ENCODE results near the gene AOC1.

AOC1 gene

DNA sequence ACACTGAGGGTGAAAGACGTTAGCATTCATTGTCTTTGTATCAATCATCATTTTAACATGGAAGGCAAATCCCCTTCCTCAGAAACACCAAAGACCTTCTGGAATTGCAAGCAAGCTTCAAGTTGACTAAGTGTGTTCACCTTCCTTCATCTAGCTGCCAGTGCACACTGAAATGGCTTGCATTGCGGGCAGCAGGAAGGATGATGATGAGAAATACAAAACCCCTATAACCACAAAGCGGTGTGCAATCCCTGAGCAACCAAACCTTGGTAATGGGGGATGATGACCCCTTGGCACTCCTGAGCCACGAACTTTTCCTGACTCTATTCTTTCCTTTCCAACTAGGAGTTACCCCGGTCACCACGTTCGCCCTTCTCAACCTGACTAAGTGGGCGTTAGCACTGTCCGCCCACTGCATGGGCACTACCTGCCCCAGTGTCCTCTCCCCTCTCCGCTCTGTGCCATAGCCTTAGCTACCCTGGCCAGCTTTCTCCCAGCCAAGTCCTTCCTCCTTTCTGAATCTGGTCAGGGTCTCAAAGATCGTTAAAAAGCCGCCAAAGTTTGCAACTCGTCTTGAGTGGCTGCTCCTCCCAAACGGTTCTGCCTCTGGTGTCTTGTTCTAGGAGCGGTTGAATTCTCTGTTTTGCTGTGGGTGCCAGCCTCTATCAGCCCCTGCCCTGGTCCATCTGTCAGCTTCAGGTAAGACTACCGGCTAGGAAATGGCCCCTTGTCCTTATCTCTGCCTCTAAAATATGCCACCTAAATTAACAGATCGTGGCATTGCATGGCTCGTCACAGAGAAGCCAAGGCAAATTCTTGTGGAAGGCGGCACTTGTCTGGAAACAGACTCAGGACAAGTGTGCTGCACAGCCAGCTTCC is 586 bp upstream of the AOC1 start:
- H3K4me3 ChIP-seq (ENCODE audit: low read depth, low read length), result no peak overlapping the region
- CTCF ChIA-PET, result interaction anchor here (0.5 to 0.7 kb wide), 3 partner anchors 21 to 166 kb away, joined by 3 to 5 read pairs (median 4); no protein-coding TSS in a partner anchor
- POLR2A ChIA-PET, result no interaction called here
- H3K36me3 ChIP-seq (ENCODE audit: control insufficient read depth in 2 of 2, insufficient read depth in 1 of 2, low read length in 2 of 2), result no peaks in the 10 kb centered on the region
- no peak overlapping the region for H3K27ac ChIP-seq (ENCODE audit: extremely low read depth, low read depth, low read length)
- TF ChIP-seq ZNF558 (tag by site-specific recombination; IDR thresholded peaks at IDR 0.05) (no peak), ZNF140 (tag by site-specific recombination; IDR thresholded peaks at IDR 0.05) (no peak), ZNF621 (tag by site-specific recombination; IDR thresholded peaks at IDR 0.05) (no peak), ZNF571 (tag by site-specific recombination; IDR thresholded peaks at IDR 0.05) (no peak), ZEB2 (tag by site-specific recombination; IDR thresholded peaks at IDR 0.05) (no peak), ZNF292 (tag by site-specific recombination; IDR thresholded peaks at IDR 0.05; ENCODE audit: borderline replicate concordance, low read depth) (no peak), ZNF48 (tag by site-specific recombination; IDR thresholded peaks at IDR 0.05) (no peak), ZNF473 (tag by site-specific recombination; IDR thresholded peaks at IDR 0.05) (no peak), ZNF157 (tag by site-specific recombination; IDR thresholded peaks at IDR 0.05) (no peak)
- TF ChIP-seq, protein P1, sequence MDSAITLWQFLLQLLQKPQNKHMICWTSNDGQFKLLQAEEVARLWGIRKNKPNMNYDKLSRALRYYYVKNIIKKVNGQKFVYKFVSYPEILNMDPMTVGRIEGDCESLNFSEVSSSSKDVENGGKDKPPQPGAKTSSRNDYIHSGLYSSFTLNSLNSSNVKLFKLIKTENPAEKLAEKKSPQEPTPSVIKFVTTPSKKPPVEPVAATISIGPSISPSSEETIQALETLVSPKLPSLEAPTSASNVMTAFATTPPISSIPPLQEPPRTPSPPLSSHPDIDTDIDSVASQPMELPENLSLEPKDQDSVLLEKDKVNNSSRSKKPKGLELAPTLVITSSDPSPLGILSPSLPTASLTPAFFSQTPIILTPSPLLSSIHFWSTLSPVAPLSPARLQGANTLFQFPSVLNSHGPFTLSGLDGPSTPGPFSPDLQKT (IDR thresholded peaks at IDR 0.05; ENCODE audit: borderline replicate concordance, low read depth, low read length), result no peak
- TF ChIP-seq, protein P2, sequence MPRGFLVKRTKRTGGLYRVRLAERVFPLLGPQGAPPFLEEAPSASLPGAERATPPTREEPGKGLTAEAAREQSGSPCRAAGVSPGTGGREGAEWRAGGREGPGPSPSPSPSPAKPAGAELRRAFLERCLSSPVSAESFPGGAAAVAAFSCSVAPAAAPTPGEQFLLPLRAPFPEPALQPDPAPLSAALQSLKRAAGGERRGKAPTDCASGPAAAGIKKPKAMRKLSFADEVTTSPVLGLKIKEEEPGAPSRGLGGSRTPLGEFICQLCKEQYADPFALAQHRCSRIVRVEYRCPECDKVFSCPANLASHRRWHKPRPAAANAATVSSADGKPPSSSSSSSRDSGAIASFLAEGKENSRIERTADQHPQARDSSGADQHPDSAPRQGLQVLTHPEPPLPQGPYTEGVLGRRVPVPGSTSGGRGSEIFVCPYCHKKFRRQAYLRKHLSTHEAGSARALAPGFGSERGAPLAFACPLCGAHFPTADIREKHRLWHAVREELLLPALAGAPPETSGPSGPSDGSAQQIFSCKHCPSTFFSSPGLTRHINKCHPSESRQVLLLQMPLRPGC (tag by site-specific recombination; IDR thresholded peaks at IDR 0.05), result no peak
- TF ChIP-seq, protein P3, sequence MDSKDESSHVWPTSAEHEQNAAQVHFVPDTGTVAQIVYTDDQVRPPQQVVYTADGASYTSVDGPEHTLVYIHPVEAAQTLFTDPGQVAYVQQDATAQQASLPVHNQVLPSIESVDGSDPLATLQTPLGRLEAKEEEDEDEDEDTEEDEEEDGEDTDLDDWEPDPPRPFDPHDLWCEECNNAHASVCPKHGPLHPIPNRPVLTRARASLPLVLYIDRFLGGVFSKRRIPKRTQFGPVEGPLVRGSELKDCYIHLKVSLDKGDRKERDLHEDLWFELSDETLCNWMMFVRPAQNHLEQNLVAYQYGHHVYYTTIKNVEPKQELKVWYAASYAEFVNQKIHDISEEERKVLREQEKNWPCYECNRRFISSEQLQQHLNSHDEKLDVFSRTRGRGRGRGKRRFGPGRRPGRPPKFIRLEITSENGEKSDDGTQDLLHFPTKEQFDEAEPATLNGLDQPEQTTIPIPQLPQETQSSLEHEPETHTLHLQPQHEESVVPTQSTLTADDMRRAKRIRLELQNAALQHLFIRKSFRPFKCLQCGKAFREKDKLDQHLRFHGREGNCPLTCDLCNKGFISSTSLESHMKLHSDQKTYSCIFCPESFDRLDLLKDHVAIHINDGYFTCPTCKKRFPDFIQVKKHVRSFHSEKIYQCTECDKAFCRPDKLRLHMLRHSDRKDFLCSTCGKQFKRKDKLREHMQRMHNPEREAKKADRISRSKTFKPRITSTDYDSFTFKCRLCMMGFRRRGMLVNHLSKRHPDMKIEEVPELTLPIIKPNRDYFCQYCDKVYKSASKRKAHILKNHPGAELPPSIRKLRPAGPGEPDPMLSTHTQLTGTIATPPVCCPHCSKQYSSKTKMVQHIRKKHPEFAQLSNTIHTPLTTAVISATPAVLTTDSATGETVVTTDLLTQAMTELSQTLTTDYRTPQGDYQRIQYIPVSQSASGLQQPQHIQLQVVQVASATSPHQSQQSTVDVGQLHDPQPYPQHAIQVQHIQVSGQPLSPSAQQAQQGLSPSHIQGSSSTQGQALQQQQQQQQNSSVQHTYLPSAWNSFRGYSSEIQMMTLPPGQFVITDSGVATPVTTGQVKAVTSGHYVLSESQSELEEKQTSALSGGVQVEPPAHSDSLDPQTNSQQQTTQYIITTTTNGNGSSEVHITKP (tag by site-specific recombination; IDR thresholded peaks at IDR 0.05), result no peak
- H3K9me3 ChIP-seq (ENCODE audit: control insufficient read depth, insufficient read depth, low read depth, low read length), result no peaks in the 10 kb centered on the region
- no peaks in the 10 kb centered on the region for H3K4me1 ChIP-seq (ENCODE audit: control insufficient read depth, insufficient read depth, low read length)

- Histone ChIP-seq H3K4me3 (ENCODE audit: low read depth, low read length) (no peak overlapping the region), H3K9me3 (ENCODE audit: control insufficient read depth, insufficient read depth, low read depth, low read length) (no peaks in the 10 kb centered on the region), H3K4me1 (ENCODE audit: control insufficient read depth, insufficient read depth, low read length) (no peaks in the 10 kb centered on the region), H3K36me3 (ENCODE audit: control insufficient read depth in 2 of 2, insufficient read depth in 1 of 2, low read length in 2 of 2) (no peaks in the 10 kb centered on the region), H3K27ac (ENCODE audit: extremely low read depth, low read depth, low read length) (no peak overlapping the region)
- ChIA-PET POLR2A (no interaction called here), CTCF (interaction anchor here (1.5 kb wide), 1 partner anchor 22 kb away, joined by 7 read pairs; no protein-coding TSS in a partner anchor)
- TF ChIP-seq PRDM4 (tag by site-specific recombination; IDR thresholded peaks at IDR 0.05), result no peak
- no peak for TF ChIP-seq BCL6B (tag by site-specific recombination; IDR thresholded peaks at IDR 0.05)
- TF ChIP-seq, protein P3 (tag by site-specific recombination; IDR thresholded peaks at IDR 0.05), result no peak
- no peak for TF ChIP-seq ZNF48 (tag by site-specific recombination; IDR thresholded peaks at IDR 0.05)
- TF ChIP-seq ZSCAN16 (tag by site-specific recombination; IDR thresholded peaks at IDR 0.05), result no peak
- no peak for TF ChIP-seq SALL2 (tag by site-specific recombination; IDR thresholded peaks at IDR 0.05; ENCODE audit: borderline replicate concordance)
These were observed 2.0 kb downstream of the AOC1 start for GRCh38 chr7:150854066-150855000.
